ENCODE measurements around the gene CCL24.

CCL24 gene

GRCh38 chr7:75820688-75821087, 7.1 kb upstream of the CCL24 start:
- Histone ChIP-seq H3K4me3 (ENCODE audit: extremely low read depth, insufficient read depth, low read length, poor library complexity, severe bottlenecking) (no peak overlapping the region), H3K9me3 (ENCODE audit: control insufficient read depth, low read length) (no peaks in the 10 kb centered on the region), H3K36me3 (ENCODE audit: control insufficient read depth, insufficient read depth, low read length) (no peaks in the 10 kb centered on the region), H3K27ac (ENCODE audit: low read depth, low read length, severe bottlenecking) (no peak overlapping the region), H3K4me1 (ENCODE audit: control insufficient read depth, insufficient read depth, low read length, poor library complexity, severe bottlenecking) (no peaks in the 10 kb centered on the region)
- 80% methylated on average over 1 of the region's 1 CpG; no CpG with 5 or more reads in 1 of the 2 experiments for WGBS, 2 experiments (ENCODE audit: insufficient coverage in 2 of 2)

- H3K27ac ChIP-seq (ENCODE audit: low read depth, low read length, severe bottlenecking) = no peak overlapping the region
- no peaks in the 10 kb centered on the region for H3K9me3 ChIP-seq (ENCODE audit: control insufficient read depth, low read length)
- no peak overlapping the region for H3K4me3 ChIP-seq (ENCODE audit: extremely low read depth, insufficient read depth, low read length, poor library complexity, severe bottlenecking)
- WGBS, 2 experiments (ENCODE audit: insufficient coverage in 2 of 2) = 100% methylated on average over 1 of the region's 2 CpGs
- H3K4me1 ChIP-seq (ENCODE audit: control insufficient read depth, insufficient read depth, low read length, poor library complexity, severe bottlenecking) = no peaks in the 10 kb centered on the region
- no peaks in the 10 kb centered on the region for H3K36me3 ChIP-seq (ENCODE audit: control insufficient read depth, insufficient read depth, low read length)
Observed at GRCh38 chr7:75819711-75820110, 6.1 kb upstream of the CCL24 start.

- no peaks in the 10 kb centered on the region for H3K9me3 ChIP-seq (ENCODE audit: control insufficient read depth, low read length)
- H3K4me1 ChIP-seq (ENCODE audit: control insufficient read depth, insufficient read depth, low read length, poor library complexity, severe bottlenecking) = peaks cover 11% of the 10 kb centered on the region
- no peak overlapping the region for H3K4me3 ChIP-seq (ENCODE audit: extremely low read depth, insufficient read depth, low read length, poor library complexity, severe bottlenecking)
- H3K36me3 ChIP-seq (ENCODE audit: control insufficient read depth, insufficient read depth, low read length) = no peaks in the 10 kb centered on the region
- H3K27ac ChIP-seq (ENCODE audit: low read depth, low read length, severe bottlenecking) = no peak overlapping the region
- 83 to 87% methylated on average over 2 to 4 of the region's 5 CpGs for WGBS, 2 experiments (ENCODE audit: insufficient coverage in 2 of 2)
Observed at GRCh38 chr7:75818472-75818871, 4.9 kb upstream of the CCL24 start.

GRCh38 chr7:75817116-75817515, 3.5 kb upstream of the CCL24 start:
- no peak overlapping the region for H3K4me3 ChIP-seq (ENCODE audit: extremely low read depth, insufficient read depth, low read length, poor library complexity, severe bottlenecking)
- H3K27ac ChIP-seq (ENCODE audit: low read depth, low read length, severe bottlenecking) = no peak overlapping the region
- 81 to 95% methylated on average over 3 to 4 of the region's 6 CpGs for WGBS, 2 experiments (ENCODE audit: insufficient coverage in 2 of 2)
- no peaks in the 10 kb centered on the region for H3K9me3 ChIP-seq (ENCODE audit: control insufficient read depth, low read length)
- H3K36me3 ChIP-seq (ENCODE audit: control insufficient read depth, insufficient read depth, low read length) = no peaks in the 10 kb centered on the region
- H3K4me1 ChIP-seq (ENCODE audit: control insufficient read depth, insufficient read depth, low read length, poor library complexity, severe bottlenecking) = peaks cover 15% of the 10 kb centered on the region

GRCh38 chr7:75815418-75816064, 1.9 kb upstream of the CCL24 start:
- WGBS, 2 experiments (ENCODE audit: insufficient coverage in 2 of 2) = 89 to 93% methylated on average over 7 to 8 of the region's 10 CpGs
- peaks cover 15% of the 10 kb centered on the region for H3K4me1 ChIP-seq (ENCODE audit: control insufficient read depth, insufficient read depth, low read length, poor library complexity, severe bottlenecking)

GRCh38 chr7:75814407-75814947, 871 bp upstream of the CCL24 start:
- Histone ChIP-seq H3K4me1 (ENCODE audit: control insufficient read depth, insufficient read depth, low read length, poor library complexity, severe bottlenecking) (peaks cover 15% of the 10 kb centered on the region), H3K9me3 (ENCODE audit: control insufficient read depth, low read length) (no peaks in the 10 kb centered on the region), H3K36me3 (ENCODE audit: control insufficient read depth, insufficient read depth, low read length) (no peaks in the 10 kb centered on the region), H3K4me3 (ENCODE audit: extremely low read depth, insufficient read depth, low read length, poor library complexity, severe bottlenecking) (no peak overlapping the region), H3K27ac (ENCODE audit: low read depth, low read length, severe bottlenecking) (peak overlapping the region; percentile 41)
- WGBS, 2 experiments (ENCODE audit: insufficient coverage in 2 of 2) = 92 to 94% methylated on average over 8 to 11 of the region's 13 CpGs

More at GRCh38 chr7:75815418-75816064, 1.9 kb upstream of the CCL24 start:
- Histone ChIP-seq H3K27ac (ENCODE audit: low read depth, low read length, severe bottlenecking) (no peak overlapping the region), H3K9me3 (ENCODE audit: control insufficient read depth, low read length) (no peaks in the 10 kb centered on the region), H3K36me3 (ENCODE audit: control insufficient read depth, insufficient read depth, low read length) (no peaks in the 10 kb centered on the region), H3K4me3 (ENCODE audit: extremely low read depth, insufficient read depth, low read length, poor library complexity, severe bottlenecking) (no peak overlapping the region)

GRCh38 chr7:75813084-75813483, 522 bp downstream of the CCL24 start:
- Histone ChIP-seq H3K4me1 (ENCODE audit: control insufficient read depth, insufficient read depth, low read length, poor library complexity, severe bottlenecking) (peaks cover 15% of the 10 kb centered on the region), H3K36me3 (ENCODE audit: control insufficient read depth, insufficient read depth, low read length) (no peaks in the 10 kb centered on the region), H3K9me3 (ENCODE audit: control insufficient read depth, low read length) (no peaks in the 10 kb centered on the region), H3K27ac (ENCODE audit: low read depth, low read length, severe bottlenecking) (no peak overlapping the region), H3K4me3 (ENCODE audit: extremely low read depth, insufficient read depth, low read length, poor library complexity, severe bottlenecking) (no peak overlapping the region)
- 75 to 100% methylated on average over 1 to 2 of the region's 3 CpGs for WGBS, 2 experiments (ENCODE audit: insufficient coverage in 2 of 2)

GRCh38 chr7:75811894-75812678, 1.5 kb downstream of the CCL24 start:
- Histone ChIP-seq H3K9me3 (ENCODE audit: control insufficient read depth, low read length) (peaks cover 2% of the 10 kb centered on the region), H3K27ac (ENCODE audit: low read depth, low read length, severe bottlenecking) (no peak overlapping the region), H3K4me1 (ENCODE audit: control insufficient read depth, insufficient read depth, low read length, poor library complexity, severe bottlenecking) (peaks cover 15% of the 10 kb centered on the region), H3K4me3 (ENCODE audit: extremely low read depth, insufficient read depth, low read length, poor library complexity, severe bottlenecking) (no peak overlapping the region), H3K36me3 (ENCODE audit: control insufficient read depth, insufficient read depth, low read length) (no peaks in the 10 kb centered on the region)
- 85% methylated on average over 9 to 10 of the region's 11 CpGs for WGBS, 2 experiments (ENCODE audit: insufficient coverage in 2 of 2)

GRCh38 chr7:75809396-75809795, 4.2 kb downstream of the CCL24 start:
- Histone ChIP-seq H3K27ac (ENCODE audit: low read depth, low read length, severe bottlenecking) (no peak overlapping the region), H3K36me3 (ENCODE audit: control insufficient read depth, insufficient read depth, low read length) (no peaks in the 10 kb centered on the region), H3K4me3 (ENCODE audit: extremely low read depth, insufficient read depth, low read length, poor library complexity, severe bottlenecking) (no peak overlapping the region), H3K9me3 (ENCODE audit: control insufficient read depth, low read length) (peaks cover 9% of the 10 kb centered on the region), H3K4me1 (ENCODE audit: control insufficient read depth, insufficient read depth, low read length, poor library complexity, severe bottlenecking) (peaks cover 13% of the 10 kb centered on the region)
- 71 to 73% methylated on average over 3 to 4 of the region's 6 CpGs for WGBS, 2 experiments (ENCODE audit: insufficient coverage in 2 of 2)

- no peak overlapping the region for H3K27ac ChIP-seq (ENCODE audit: low read depth, low read length, severe bottlenecking)
- H3K4me1 ChIP-seq (ENCODE audit: control insufficient read depth, insufficient read depth, low read length, poor library complexity, severe bottlenecking) = peaks cover under 1% of the 10 kb centered on the region
- 84 to 94% methylated on average over 6 of the region's 6 CpGs for WGBS, 2 experiments (ENCODE audit: insufficient coverage in 2 of 2)
- H3K4me3 ChIP-seq (ENCODE audit: extremely low read depth, insufficient read depth, low read length, poor library complexity, severe bottlenecking) = no peak overlapping the region
- H3K9me3 ChIP-seq (ENCODE audit: control insufficient read depth, low read length) = peaks cover 9% of the 10 kb centered on the region
- H3K36me3 ChIP-seq (ENCODE audit: control insufficient read depth, insufficient read depth, low read length) = no peaks in the 10 kb centered on the region
Observed at GRCh38 chr7:75808106-75808505, 5.5 kb downstream of the CCL24 start.

GRCh38 chr7:75807452-75807851, 6.2 kb downstream of the CCL24 start:
- 80 to 82% methylated on average over 7 to 8 of the region's 9 CpGs for WGBS, 2 experiments (ENCODE audit: insufficient coverage in 2 of 2)
- no peaks in the 10 kb centered on the region for H3K36me3 ChIP-seq (ENCODE audit: control insufficient read depth, insufficient read depth, low read length)
- H3K9me3 ChIP-seq (ENCODE audit: control insufficient read depth, low read length) = peaks cover 9% of the 10 kb centered on the region
- no peak overlapping the region for H3K27ac ChIP-seq (ENCODE audit: low read depth, low read length, severe bottlenecking)
- H3K4me1 ChIP-seq (ENCODE audit: control insufficient read depth, insufficient read depth, low read length, poor library complexity, severe bottlenecking) = no peaks in the 10 kb centered on the region
- no peak overlapping the region for H3K4me3 ChIP-seq (ENCODE audit: extremely low read depth, insufficient read depth, low read length, poor library complexity, severe bottlenecking)
